ENCODE measurements around the gene CLDN2. TPM values are rescaled to one million over a fixed set of nuclear protein-coding genes. Genes with fewer than 3 reads are reported as not detected.

Gene CLDN2
- total and polyA plus RNA-seq, 2 experiments from 2014 or later = 0.09 to 0.66 TPM

DNA sequence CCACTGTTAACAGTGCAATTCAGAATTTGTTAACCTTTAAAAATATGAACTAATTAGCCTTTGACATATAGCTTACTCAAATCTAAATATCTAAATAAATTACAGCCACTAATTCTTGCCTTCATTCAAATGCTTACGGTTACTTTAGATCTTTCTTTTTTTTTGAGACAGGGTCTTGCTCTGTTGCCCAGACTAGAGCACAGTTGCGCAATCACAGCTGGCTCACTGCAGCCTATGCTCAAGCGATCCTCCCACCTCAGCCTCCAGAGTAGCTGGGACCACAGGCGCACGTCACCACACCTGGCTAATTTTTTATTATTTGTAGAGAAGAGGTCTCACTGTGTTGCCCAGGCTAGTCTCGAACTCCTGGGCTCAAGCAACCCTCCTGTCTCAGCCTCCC lies 31.0 kb downstream of the CLDN2 start:
- Histone ChIP-seq H3K4me3 (no peak overlapping the region), H3K9me3 (ENCODE audit: low read depth) (no peaks in the 10 kb centered on the region), H3K36me3 (peaks cover 10% of the 10 kb centered on the region), H3K27me3 (no peaks in the 10 kb centered on the region), H3K27ac (no peak overlapping the region), H3K4me1 (ENCODE audit: low read depth) (peaks cover 9% of the 10 kb centered on the region)
- TF ChIP-seq, protein P1, sequence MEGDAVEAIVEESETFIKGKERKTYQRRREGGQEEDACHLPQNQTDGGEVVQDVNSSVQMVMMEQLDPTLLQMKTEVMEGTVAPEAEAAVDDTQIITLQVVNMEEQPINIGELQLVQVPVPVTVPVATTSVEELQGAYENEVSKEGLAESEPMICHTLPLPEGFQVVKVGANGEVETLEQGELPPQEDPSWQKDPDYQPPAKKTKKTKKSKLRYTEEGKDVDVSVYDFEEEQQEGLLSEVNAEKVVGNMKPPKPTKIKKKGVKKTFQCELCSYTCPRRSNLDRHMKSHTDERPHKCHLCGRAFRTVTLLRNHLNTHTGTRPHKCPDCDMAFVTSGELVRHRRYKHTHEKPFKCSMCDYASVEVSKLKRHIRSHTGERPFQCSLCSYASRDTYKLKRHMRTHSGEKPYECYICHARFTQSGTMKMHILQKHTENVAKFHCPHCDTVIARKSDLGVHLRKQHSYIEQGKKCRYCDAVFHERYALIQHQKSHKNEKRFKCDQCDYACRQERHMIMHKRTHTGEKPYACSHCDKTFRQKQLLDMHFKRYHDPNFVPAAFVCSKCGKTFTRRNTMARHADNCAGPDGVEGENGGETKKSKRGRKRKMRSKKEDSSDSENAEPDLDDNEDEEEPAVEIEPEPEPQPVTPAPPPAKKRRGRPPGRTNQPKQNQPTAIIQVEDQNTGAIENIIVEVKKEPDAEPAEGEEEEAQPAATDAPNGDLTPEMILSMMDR (IDR thresholded peaks at IDR 0.05; ENCODE audit: low read depth, low read length) = no peak
- DNase-seq (ENCODE audit: low read depth in 1 of 2, low spot score in 1 of 2) = no peak

- no peak for DNase-seq (ENCODE audit: low read depth in 1 of 2, low spot score in 1 of 2)
- TF ChIP-seq, protein P1 (IDR thresholded peaks at IDR 0.05; ENCODE audit: low read depth, low read length) = no peak
- H3K27ac ChIP-seq = no peak overlapping the region
Measured at GRCh38 chrX:106952089-106952488, 31.9 kb downstream of the CLDN2 start.

GRCh38 chrX:106952538-106952937 lies 32.3 kb downstream of the CLDN2 start:
- Histone ChIP-seq H3K27me3 (no peaks in the 10 kb centered on the region), H3K27ac (no peak overlapping the region), H3K4me1 (ENCODE audit: low read depth) (peaks cover 9% of the 10 kb centered on the region), H3K9me3 (ENCODE audit: low read depth) (no peaks in the 10 kb centered on the region), H3K36me3 (peaks cover 10% of the 10 kb centered on the region), H3K4me3 (no peak overlapping the region)
- TF ChIP-seq, protein P1 (IDR thresholded peaks at IDR 0.05; ENCODE audit: low read depth, low read length) = no peak
- no peak for DNase-seq (ENCODE audit: low read depth in 1 of 2, low spot score in 1 of 2)

More at GRCh38 chrX:106952089-106952488, 31.9 kb downstream of the CLDN2 start:
- Histone ChIP-seq H3K4me1 (ENCODE audit: low read depth) (peaks cover 9% of the 10 kb centered on the region), H3K36me3 (peaks cover 10% of the 10 kb centered on the region), H3K4me3 (no peak overlapping the region), H3K27me3 (no peaks in the 10 kb centered on the region), H3K9me3 (ENCODE audit: low read depth) (no peaks in the 10 kb centered on the region)

GRCh38 chrX:106952988-106953387 lies 32.8 kb downstream of the CLDN2 start:
- DNase-seq (ENCODE audit: low read depth in 1 of 2, low spot score in 1 of 2) = peak; percentile 48 to 49
- Histone ChIP-seq H3K36me3 (peaks cover 13% of the 10 kb centered on the region), H3K27ac (no peak overlapping the region), H3K9me3 (ENCODE audit: low read depth) (no peaks in the 10 kb centered on the region), H3K4me1 (ENCODE audit: low read depth) (peaks cover 9% of the 10 kb centered on the region), H3K27me3 (no peaks in the 10 kb centered on the region), H3K4me3 (no peak overlapping the region)
- TF ChIP-seq, protein P1 (IDR thresholded peaks at IDR 0.05; ENCODE audit: low read depth, low read length) = peak; percentile 46

DNA sequence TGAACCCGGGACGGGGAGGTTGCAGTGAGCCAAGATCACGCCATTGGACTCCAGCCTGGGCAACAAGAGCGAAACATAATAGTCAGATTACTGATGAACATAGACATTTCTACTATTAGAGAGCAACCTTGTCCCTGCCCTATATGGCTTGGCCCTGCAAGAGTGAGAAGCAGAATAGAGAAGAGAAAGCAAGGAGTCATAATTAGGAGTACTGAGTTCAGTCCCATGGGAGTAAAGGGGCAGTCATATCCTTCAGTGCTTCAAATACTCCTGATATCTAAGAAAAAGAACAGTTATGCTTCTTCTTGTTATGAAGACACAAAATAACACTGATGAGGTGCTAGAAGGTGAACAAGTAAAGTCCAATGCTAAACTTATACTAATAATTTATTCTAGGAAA lies 33.8 kb downstream of the CLDN2 start:
- Histone ChIP-seq H3K27ac (no peak overlapping the region), H3K4me1 (ENCODE audit: low read depth) (peaks cover 9% of the 10 kb centered on the region), H3K27me3 (no peaks in the 10 kb centered on the region), H3K36me3 (peaks cover 21% of the 10 kb centered on the region), H3K4me3 (no peak overlapping the region), H3K9me3 (ENCODE audit: low read depth) (no peaks in the 10 kb centered on the region)
- TF ChIP-seq, protein P1 (IDR thresholded peaks at IDR 0.05; ENCODE audit: low read depth, low read length) = no peak
- no peak for DNase-seq (ENCODE audit: low read depth in 1 of 2, low spot score in 1 of 2)
